Measurements from ENCODE around the gene SLC22A7. TPM values are rescaled to one million over a fixed set of nuclear protein-coding genes. Genes with fewer than 3 reads are reported as not detected.

Gene SLC22A7
- total and polyA plus RNA-seq, 2 experiments from 2014 or later: 0.31 TPM; not detected in 1

DNA sequence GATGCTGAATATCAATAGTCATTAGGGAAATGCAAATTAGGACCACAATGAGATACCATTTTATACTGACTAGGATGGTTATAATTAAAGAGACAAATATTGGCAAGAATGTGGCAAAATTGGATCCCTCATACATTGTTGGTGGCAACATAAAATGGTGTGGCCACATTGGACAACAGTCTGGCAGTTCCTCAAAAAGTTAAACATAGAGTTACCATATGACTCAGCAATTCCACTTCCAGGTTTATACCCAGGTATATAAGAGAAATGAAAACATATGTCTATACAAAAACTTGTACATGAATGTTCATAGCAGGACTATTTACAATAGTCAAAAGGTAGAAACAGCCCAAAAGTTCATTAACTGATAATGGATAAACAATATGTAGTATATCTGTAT, 12.6 kb downstream of the SLC22A7 start:
- H3K27ac Mint-ChIP-seq: no peak overlapping the region
- Histone ChIP-seq H3K27me3 (ENCODE audit: insufficient read depth) (no peaks in the 10 kb centered on the region), H3K4me3 (no peak overlapping the region), H3K9me2 (ENCODE audit: insufficient read depth) (no peaks in the 10 kb centered on the region), H3K36me3 (ENCODE audit: insufficient read depth) (no peaks in the 10 kb centered on the region), H4K20me1 (replicated peaks; ENCODE audit: insufficient read depth) (no peaks in the 10 kb centered on the region), H2AFZ (no peak overlapping the region), H3K4me2 (no peak overlapping the region), H3K79me2 (replicated peaks; ENCODE audit: insufficient read depth) (no peaks in the 10 kb centered on the region), H3K27ac (ENCODE audit: low read depth) (no peak overlapping the region), H3F3A (replicated peaks; ENCODE audit: low read depth) (no peaks in the 10 kb centered on the region), H3K4me1 (ENCODE audit: insufficient read depth) (peaks cover 16% of the 10 kb centered on the region; the same call in 1 of the 2 replicates)
- H3K27me3 Mint-ChIP-seq (ENCODE audit: insufficient read depth, low read depth, poor library complexity): peaks cover 4% of the 10 kb centered on the region
- ATAC-seq (no peak), DNase-seq (ENCODE audit: low spot score) (no peak)
- no peaks in the 10 kb centered on the region for H3K9me3 Mint-ChIP-seq
- no peak overlapping the region for H3K4me3 Mint-ChIP-seq
- peaks cover 16% of the 10 kb centered on the region for H3K4me1 Mint-ChIP-seq
- H3K36me3 Mint-ChIP-seq (ENCODE audit: low read depth): peaks cover 5% of the 10 kb centered on the region; the same call in 1 of the 3 replicates
- TF ChIP-seq JUNB (IDR thresholded peaks at IDR 0.05; ENCODE audit: unreplicated experiment) (no peak), NANOG (IDR thresholded peaks at IDR 0.05; ENCODE audit: borderline replicate concordance) (no peak), CTCF (conservative IDR thresholded peaks at IDR 0.05; ENCODE audit: low read depth in 2 of 2) (no peak), ZNF331 (CRISPR knock-in tag; IDR thresholded peaks at IDR 0.05; ENCODE audit: low read depth) (no peak), STAT1 (IDR thresholded peaks at IDR 0.05; ENCODE audit: unreplicated experiment) (no peak), CREB1 (CRISPR knock-in tag; IDR thresholded peaks at IDR 0.05; ENCODE audit: low read depth) (no peak), ZNF114 (CRISPR knock-in tag; IDR thresholded peaks at IDR 0.05) (no peak)

DNA sequence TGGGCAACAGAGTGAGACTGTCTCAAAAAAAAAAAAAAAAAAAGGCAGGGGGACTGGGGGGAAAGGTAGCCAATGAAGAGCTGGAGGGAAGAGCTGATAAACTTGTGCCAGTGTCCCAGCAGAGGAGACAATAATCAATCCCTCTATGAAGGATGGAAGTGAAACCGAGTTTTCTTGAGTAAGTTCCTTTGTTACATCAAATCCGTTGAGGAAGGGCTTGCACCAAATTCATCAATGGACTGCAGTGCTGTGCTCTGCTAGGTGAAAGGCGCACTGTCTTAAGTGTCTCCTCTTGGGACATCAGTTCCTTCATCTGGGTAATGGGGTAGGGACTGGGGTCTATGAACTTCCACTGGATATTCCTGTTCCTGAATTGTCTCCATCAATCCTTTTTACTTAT, 13.6 kb downstream of the SLC22A7 start:
- no peak for ATAC-seq
- Mint-ChIP-seq H3K27me3 (ENCODE audit: insufficient read depth, low read depth, poor library complexity) (peaks cover 4% of the 10 kb centered on the region), H3K36me3 (ENCODE audit: low read depth) (peaks cover 4% of the 10 kb centered on the region; the same call in 1 of the 3 replicates), H3K4me3 (no peak overlapping the region), H3K9me3 (no peaks in the 10 kb centered on the region), H3K4me1 (peaks cover 17% of the 10 kb centered on the region), H3K27ac (no peak overlapping the region)
- Histone ChIP-seq H3K27me3 (ENCODE audit: insufficient read depth) (no peaks in the 10 kb centered on the region), H3K36me3 (ENCODE audit: insufficient read depth) (no peaks in the 10 kb centered on the region), H3K27ac (ENCODE audit: low read depth) (no peak overlapping the region), H3K4me2 (no peak overlapping the region), H3K79me2 (replicated peaks; ENCODE audit: insufficient read depth) (no peaks in the 10 kb centered on the region), H3K9me2 (ENCODE audit: insufficient read depth) (no peaks in the 10 kb centered on the region), H3K4me1 (ENCODE audit: insufficient read depth) (peaks cover 15% of the 10 kb centered on the region; the same call in 1 of the 2 replicates), H2AFZ (no peak overlapping the region), H3K4me3 (no peak overlapping the region), H4K20me1 (replicated peaks; ENCODE audit: insufficient read depth) (no peaks in the 10 kb centered on the region), H3F3A (replicated peaks; ENCODE audit: low read depth) (no peaks in the 10 kb centered on the region)
- TF ChIP-seq POLR2AphosphoS5 (IDR thresholded peaks at IDR 0.05; ENCODE audit: low read depth): no peak
- no peak for TF ChIP-seq CTCF (conservative IDR thresholded peaks at IDR 0.05; ENCODE audit: low read depth in 2 of 2)
- no peak for TF ChIP-seq STAT1 (IDR thresholded peaks at IDR 0.05; ENCODE audit: unreplicated experiment)
- TF ChIP-seq REST (IDR thresholded peaks at IDR 0.05; ENCODE audit: unreplicated experiment): no peak
- TF ChIP-seq ZNF114 (CRISPR knock-in tag; IDR thresholded peaks at IDR 0.05): no peak
- TF ChIP-seq, protein P1, sequence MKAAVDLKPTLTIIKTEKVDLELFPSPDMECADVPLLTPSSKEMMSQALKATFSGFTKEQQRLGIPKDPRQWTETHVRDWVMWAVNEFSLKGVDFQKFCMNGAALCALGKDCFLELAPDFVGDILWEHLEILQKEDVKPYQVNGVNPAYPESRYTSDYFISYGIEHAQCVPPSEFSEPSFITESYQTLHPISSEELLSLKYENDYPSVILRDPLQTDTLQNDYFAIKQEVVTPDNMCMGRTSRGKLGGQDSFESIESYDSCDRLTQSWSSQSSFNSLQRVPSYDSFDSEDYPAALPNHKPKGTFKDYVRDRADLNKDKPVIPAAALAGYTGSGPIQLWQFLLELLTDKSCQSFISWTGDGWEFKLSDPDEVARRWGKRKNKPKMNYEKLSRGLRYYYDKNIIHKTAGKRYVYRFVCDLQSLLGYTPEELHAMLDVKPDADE (IDR thresholded peaks at IDR 0.05): no peak
- TF ChIP-seq ZNF331 (CRISPR knock-in tag; IDR thresholded peaks at IDR 0.05; ENCODE audit: low read depth): no peak
- no peak for DNase-seq (ENCODE audit: low spot score)
